ACC112 (cell line): ENCODE data around the gene PPID.
"Not testable (repeated sequence)": the region's sequence is repeated elsewhere in the genome, so short reads cannot be mapped to it uniquely, and the experiment has no call there.

ENCODE experiments used
- H2AFZ ChIP-seq: fragments of 200-600 bp; sonication (generic); one replicate; pipeline ENCODE4 v1.6.0; 2017; ENCODE audit warnings: antibody characterized with exemption, low read length; ENCODE audit not compliant: unreplicated experiment
- H3K27ac ChIP-seq: fragments of 200-600 bp; sonication (generic); 2 replicates; pipeline ENCODE4 v1.5.1; 2014; ENCODE audit warnings: low read depth, mild to moderate bottlenecking, antibody characterized with exemption, low read length, moderate library complexity
- H3K27me3 ChIP-seq: fragments of 200-600 bp; sonication (generic); 2 replicates; pipeline ENCODE4 v1.6.1; 2014; ENCODE audit warnings: mild to moderate bottlenecking, antibody characterized with exemption, low read length, moderate library complexity, mixed read lengths; ENCODE audit not compliant: insufficient read depth
- H3K36me3 ChIP-seq: fragments of 200-600 bp; sonication (generic); 2 replicates; pipeline ENCODE4 v1.6.1; 2016; ENCODE audit warnings: mild to moderate bottlenecking, antibody characterized with exemption, low read length, moderate library complexity, mixed read lengths; ENCODE audit not compliant: insufficient read depth
- H3K4me1 ChIP-seq: fragments of 200-600 bp; sonication (generic); one replicate; pipeline ENCODE4 v1.6.1; 2016; ENCODE audit warnings: low read length, mixed read lengths; ENCODE audit not compliant: insufficient read depth, unreplicated experiment, control insufficient read depth
- H3K4me3 ChIP-seq: fragments of 200-600 bp; sonication (generic); 2 replicates; pipeline ENCODE4 v1.5.1; 2014; ENCODE audit warnings: mild to moderate bottlenecking, low read depth, low read length
- H3K79me2 ChIP-seq: fragments of 200-600 bp; sonication (generic); one replicate; pipeline ENCODE4 v1.6.0; 2016; ENCODE audit warnings: low read length; ENCODE audit not compliant: control insufficient read depth, unreplicated experiment, insufficient read depth

Gene PPID

GRCh38 chr4:158729716-158730559 is 6.7 kb upstream of the PPID start:
- H3K36me3 ChIP-seq: no peaks in the 10 kb centered on the region
- 0 out of 2 replicates have a peak, but pooled peaks cover 6% of the 10 kb centered on the region for H3K27me3 ChIP-seq
- H3K4me1 ChIP-seq: peaks cover 3% of the 10 kb centered on the region
- H2AFZ ChIP-seq: peak overlapping the region; percentile 36
- no peak overlapping the region for H3K27ac ChIP-seq
- H3K4me3 ChIP-seq: no peak overlapping the region
- no peaks in the 10 kb centered on the region for H3K79me2 ChIP-seq

GRCh38 chr4:158728236-158728635 is 5.0 kb upstream of the PPID start:
- H3K4me3 ChIP-seq: no peak overlapping the region
- H2AFZ ChIP-seq: no peak overlapping the region
- no peaks in the 10 kb centered on the region for H3K79me2 ChIP-seq
- no peak overlapping the region for H3K27ac ChIP-seq
- 0 out of 2 replicates have a peak, but pooled peaks cover 6% of the 10 kb centered on the region for H3K27me3 ChIP-seq
- H3K4me1 ChIP-seq: peaks cover 3% of the 10 kb centered on the region
- H3K36me3 ChIP-seq: no peaks in the 10 kb centered on the region

- H3K27ac ChIP-seq: no peak overlapping the region
- no peak overlapping the region for H3K4me3 ChIP-seq
- peaks cover 3% of the 10 kb centered on the region for H3K4me1 ChIP-seq
- H3K36me3 ChIP-seq: no peaks in the 10 kb centered on the region
- 0 out of 2 replicates have a peak, but pooled peaks cover 6% of the 10 kb centered on the region for H3K27me3 ChIP-seq
- H3K79me2 ChIP-seq: peaks cover 15% of the 10 kb centered on the region
- H2AFZ ChIP-seq: no peak overlapping the region
These were observed 3.4 kb upstream of the PPID start for GRCh38 chr4:158726633-158727032.

- no peak overlapping the region for H3K27ac ChIP-seq
- H3K4me3 ChIP-seq: no peak overlapping the region
- H3K36me3 ChIP-seq: peaks cover 5% of the 10 kb centered on the region
- H2AFZ ChIP-seq: no peak overlapping the region
- 0 out of 2 replicates have a peak, but pooled peaks cover 6% of the 10 kb centered on the region for H3K27me3 ChIP-seq
- peaks cover 23% of the 10 kb centered on the region for H3K79me2 ChIP-seq
- peaks cover under 1% of the 10 kb centered on the region for H3K4me1 ChIP-seq
These were observed 1.4 kb upstream of the PPID start for GRCh38 chr4:158724637-158725036.

GRCh38 chr4:158722291-158722916 is 792 bp downstream of the PPID start:
- H3K36me3 ChIP-seq: peaks cover 17% of the 10 kb centered on the region
- H3K27me3 ChIP-seq: no peaks in the 10 kb centered on the region
- peaks cover 23% of the 10 kb centered on the region for H3K79me2 ChIP-seq
- no peaks in the 10 kb centered on the region for H3K4me1 ChIP-seq
- peak overlapping the region; percentile 98 for H2AFZ ChIP-seq
- peak overlapping the region; percentile 80 for H3K4me3 ChIP-seq
- H3K27ac ChIP-seq: peak overlapping the region; percentile 77

GRCh38 chr4:158721680-158722079 is 1.5 kb downstream of the PPID start:
- H3K4me3 ChIP-seq: peak overlapping the region; percentile 80
- no peaks in the 10 kb centered on the region for H3K4me1 ChIP-seq
- peaks cover 23% of the 10 kb centered on the region for H3K79me2 ChIP-seq

GRCh38 chr4:158715802-158716201 is 7.4 kb downstream of the PPID start:
- Histone ChIP-seq H3K4me3 (no peak overlapping the region), H3K4me1 (no peaks in the 10 kb centered on the region), H3K36me3 (peaks cover 32% of the 10 kb centered on the region), H3K27me3 (no peaks in the 10 kb centered on the region), H3K79me2 (peaks cover under 1% of the 10 kb centered on the region), H2AFZ (no peak overlapping the region), H3K27ac (no peak overlapping the region)

More at GRCh38 chr4:158721680-158722079, 1.5 kb downstream of the PPID start:
- Histone ChIP-seq H3K27ac (no peak overlapping the region), H3K27me3 (no peaks in the 10 kb centered on the region), H3K36me3 (peaks cover 21% of the 10 kb centered on the region), H2AFZ (no peak overlapping the region)

- Histone ChIP-seq H3K79me2 (no peaks in the 10 kb centered on the region), H3K4me1 (no peaks in the 10 kb centered on the region), H3K27me3 (no peaks in the 10 kb centered on the region), H3K4me3 (no peak overlapping the region), H3K27ac (no peak overlapping the region), H3K36me3 (peaks cover 40% of the 10 kb centered on the region), H2AFZ (no peak overlapping the region)
These were observed 8.3 kb downstream of the PPID start for GRCh38 chr4:158714937-158715336.

- H3K4me3 ChIP-seq, H2AFZ ChIP-seq, H3K4me1 ChIP-seq, H3K79me2 ChIP-seq, H3K27ac ChIP-seq, H3K27me3 ChIP-seq: not testable (repeated sequence)
- peaks cover 31% of the 10 kb centered on the region for H3K36me3 ChIP-seq
These were observed 10.6 kb downstream of the PPID start for GRCh38 chr4:158712622-158713021.

- H3K4me1 ChIP-seq: no peaks in the 10 kb centered on the region
- H2AFZ ChIP-seq: no peak overlapping the region
- H3K27ac ChIP-seq: no peak overlapping the region
- peaks cover 43% of the 10 kb centered on the region for H3K36me3 ChIP-seq
- no peaks in the 10 kb centered on the region for H3K27me3 ChIP-seq
- no peak overlapping the region for H3K4me3 ChIP-seq
- no peaks in the 10 kb centered on the region for H3K79me2 ChIP-seq
These were observed 12.4 kb downstream of the PPID start for GRCh38 chr4:158710814-158711213.

- Histone ChIP-seq H2AFZ (no peak overlapping the region), H3K79me2 (no peaks in the 10 kb centered on the region), H3K27ac (no peak overlapping the region)
These were observed 18.9 kb downstream of the PPID start for GRCh38 chr4:158704274-158704673.

More at GRCh38 chr4:158704274-158704673, 18.9 kb downstream of the PPID start:
- Histone ChIP-seq H3K36me3 (peaks cover 19% of the 10 kb centered on the region), H3K4me3 (no peak overlapping the region), H3K27me3 (no peaks in the 10 kb centered on the region), H3K4me1 (no peaks in the 10 kb centered on the region)
